Peyer's patch (tissue), 4 donors: ENCODE results near the gene EFHC2.

Experiments
- POLR2A ChIP-seq, 2 donors: fragments of 450-650 bp; IDR thresholded peaks; one replicate each; pipeline ENCODE4 v1.5.1; 2017; ENCODE audit warnings: antibody characterized with exemption in 2 of 2, mild to moderate bottlenecking in 2 of 2, moderate library complexity in 2 of 2
- TF ChIP-seq, protein P1 (sequence below), 6 experiments: fragments of 450-650 bp in 4 of 6; fragments of 200-600 bp in 2 of 6; sonication (generic) in 1 of 6; IDR thresholded peaks; one replicate each; pipeline ENCODE4 v1.5.1; 2017 to 2019; ENCODE audit warnings: antibody characterized with exemption in 6 of 6, mild to moderate bottlenecking in 3 of 6, moderate library complexity in 1 of 6

DNA sequence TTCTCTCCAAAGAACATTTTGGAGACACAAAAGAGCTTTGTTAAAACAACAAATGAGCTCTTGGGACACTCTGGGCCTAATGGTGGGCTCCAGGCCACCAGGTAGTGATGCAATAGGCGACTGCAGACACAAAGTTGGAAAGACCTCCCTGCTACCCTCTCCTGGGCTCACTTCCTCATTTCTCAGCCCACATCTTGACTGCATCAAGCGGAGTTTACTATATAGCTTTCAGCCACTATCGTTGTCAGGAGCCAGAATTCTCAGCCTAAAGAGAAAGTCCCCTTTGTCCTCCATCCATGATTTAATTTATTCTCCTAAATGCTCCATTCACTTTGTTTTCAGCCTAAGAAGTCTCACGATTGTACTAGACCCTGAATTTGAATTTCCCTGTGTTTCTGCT lies 114.9 kb downstream of the EFHC2 start:
- TF ChIP-seq, protein P1, sequence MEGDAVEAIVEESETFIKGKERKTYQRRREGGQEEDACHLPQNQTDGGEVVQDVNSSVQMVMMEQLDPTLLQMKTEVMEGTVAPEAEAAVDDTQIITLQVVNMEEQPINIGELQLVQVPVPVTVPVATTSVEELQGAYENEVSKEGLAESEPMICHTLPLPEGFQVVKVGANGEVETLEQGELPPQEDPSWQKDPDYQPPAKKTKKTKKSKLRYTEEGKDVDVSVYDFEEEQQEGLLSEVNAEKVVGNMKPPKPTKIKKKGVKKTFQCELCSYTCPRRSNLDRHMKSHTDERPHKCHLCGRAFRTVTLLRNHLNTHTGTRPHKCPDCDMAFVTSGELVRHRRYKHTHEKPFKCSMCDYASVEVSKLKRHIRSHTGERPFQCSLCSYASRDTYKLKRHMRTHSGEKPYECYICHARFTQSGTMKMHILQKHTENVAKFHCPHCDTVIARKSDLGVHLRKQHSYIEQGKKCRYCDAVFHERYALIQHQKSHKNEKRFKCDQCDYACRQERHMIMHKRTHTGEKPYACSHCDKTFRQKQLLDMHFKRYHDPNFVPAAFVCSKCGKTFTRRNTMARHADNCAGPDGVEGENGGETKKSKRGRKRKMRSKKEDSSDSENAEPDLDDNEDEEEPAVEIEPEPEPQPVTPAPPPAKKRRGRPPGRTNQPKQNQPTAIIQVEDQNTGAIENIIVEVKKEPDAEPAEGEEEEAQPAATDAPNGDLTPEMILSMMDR (IDR thresholded peaks at IDR 0.05) = no peak
- no peak for TF ChIP-seq POLR2A (IDR thresholded peaks at IDR 0.05)
